ENCODE data around the gene FAAP20.

GRCh38 chr1:2198571-2198970 is 4.0 kb upstream of the FAAP20 start:
- no peak for TF ChIP-seq CTCF (IDR thresholded peaks at IDR 0.05; ENCODE audit: insufficient read depth, low read length, poor library complexity, severe bottlenecking)
- no peak for TF ChIP-seq EZH2phosphoT487 (conservative IDR thresholded peaks at IDR 0.05; ENCODE audit: low read length)
